Measurements from ENCODE around the gene CARNS1.

GRCh38 chr11:67400942-67401494 lies 14.5 kb upstream of the CARNS1 start:
- TF ChIP-seq, protein P1, sequence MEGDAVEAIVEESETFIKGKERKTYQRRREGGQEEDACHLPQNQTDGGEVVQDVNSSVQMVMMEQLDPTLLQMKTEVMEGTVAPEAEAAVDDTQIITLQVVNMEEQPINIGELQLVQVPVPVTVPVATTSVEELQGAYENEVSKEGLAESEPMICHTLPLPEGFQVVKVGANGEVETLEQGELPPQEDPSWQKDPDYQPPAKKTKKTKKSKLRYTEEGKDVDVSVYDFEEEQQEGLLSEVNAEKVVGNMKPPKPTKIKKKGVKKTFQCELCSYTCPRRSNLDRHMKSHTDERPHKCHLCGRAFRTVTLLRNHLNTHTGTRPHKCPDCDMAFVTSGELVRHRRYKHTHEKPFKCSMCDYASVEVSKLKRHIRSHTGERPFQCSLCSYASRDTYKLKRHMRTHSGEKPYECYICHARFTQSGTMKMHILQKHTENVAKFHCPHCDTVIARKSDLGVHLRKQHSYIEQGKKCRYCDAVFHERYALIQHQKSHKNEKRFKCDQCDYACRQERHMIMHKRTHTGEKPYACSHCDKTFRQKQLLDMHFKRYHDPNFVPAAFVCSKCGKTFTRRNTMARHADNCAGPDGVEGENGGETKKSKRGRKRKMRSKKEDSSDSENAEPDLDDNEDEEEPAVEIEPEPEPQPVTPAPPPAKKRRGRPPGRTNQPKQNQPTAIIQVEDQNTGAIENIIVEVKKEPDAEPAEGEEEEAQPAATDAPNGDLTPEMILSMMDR (optimal IDR thresholded peaks at IDR 0.05 in 1 of 3, IDR thresholded peaks at IDR 0.05 in 1 of 3, conservative IDR thresholded peaks at IDR 0.05 in 1 of 3; ENCODE audit: extremely low read depth in 1 of 3, insufficient read depth in 2 of 3, low read length in 3 of 3) = no peak
- no peak for TF ChIP-seq EZH2 (IDR thresholded peaks at IDR 0.05; ENCODE audit: low read length)

Measured in keratinocyte (primary cell).